ENCODE data around the gene MPPED2.

- TF ChIP-seq CTCF (optimal IDR thresholded peaks at IDR 0.05 in 1 of 3, IDR thresholded peaks at IDR 0.05 in 1 of 3, conservative IDR thresholded peaks at IDR 0.05 in 1 of 3; ENCODE audit: extremely low read depth in 1 of 3, insufficient read depth in 2 of 3, low read length in 3 of 3) (no peak), EZH2 (IDR thresholded peaks at IDR 0.05; ENCODE audit: low read length) (no peak)
Measured at GRCh38 chr11:30431127-30431814, 154.9 kb downstream of the MPPED2 start.

All from keratinocyte (primary cell).